Neuronal stem cell (in vitro differentiated cells): ENCODE results near the gene DDX28.

Experiments
- DNase-seq: peaks from one replicate; pipeline ENCODE4 v3.0.0-alpha.2; 2013; ENCODE audit warnings: low spot score
- H2AFZ ChIP-seq: one replicate; pipeline ENCODE4 v1.6.1; 2013; ENCODE audit warnings: mild to moderate bottlenecking, low read length, inconsistent platforms
- H2AK5ac ChIP-seq: 2 replicates; pipeline ENCODE4 v1.6.1; 2013; ENCODE audit warnings: low read depth, mild to moderate bottlenecking, inconsistent platforms, low read length, moderate library complexity, mixed read lengths
- H2BK120ac ChIP-seq: 2 replicates; pipeline ENCODE4 v1.6.1; 2013; ENCODE audit warnings: low read depth, mild to moderate bottlenecking, inconsistent platforms, low read length, moderate library complexity, mixed read lengths
- H2BK12ac ChIP-seq: one replicate; pipeline ENCODE4 v1.6.1; 2013; ENCODE audit warnings: low read length, inconsistent platforms
- H2BK15ac ChIP-seq: 2 replicates; pipeline ENCODE4 v1.6.1; 2013; ENCODE audit warnings: mild to moderate bottlenecking, low read length, inconsistent platforms, mixed read lengths
- H2BK5ac ChIP-seq: one replicate; pipeline ENCODE4 v1.6.1; 2013; ENCODE audit warnings: inconsistent platforms, mild to moderate bottlenecking, low read length, moderate library complexity
- H3K14ac ChIP-seq: one replicate; pipeline ENCODE4 v1.6.1; 2013; ENCODE audit warnings: low read length, inconsistent platforms
- H3K18ac ChIP-seq: 2 replicates; pipeline ENCODE4 v1.6.1; 2013; ENCODE audit warnings: low read length, inconsistent platforms
- H3K23ac ChIP-seq: 2 replicates; pipeline ENCODE4 v1.6.1; 2013; ENCODE audit warnings: low read depth, mild to moderate bottlenecking, mixed read lengths, low read length, inconsistent platforms; ENCODE audit not compliant: poor library complexity
- H3K27ac ChIP-seq: replicated peaks from 3 replicates; pipeline ENCODE4 v1.5.1; 2013; ENCODE audit warnings: low read length, inconsistent platforms
- H3K27me3 ChIP-seq, 3 experiments: 2 replicates each; pipeline ENCODE4 v1.6.1; 2013; ENCODE audit warnings: low read length in 3 of 3, mild to moderate bottlenecking in 2 of 3, inconsistent platforms in 1 of 3, low read depth in 1 of 3, mixed read lengths in 1 of 3, moderate library complexity in 1 of 3; ENCODE audit not compliant: control insufficient read depth in 3 of 3, insufficient read depth in 3 of 3
- H3K36me3 ChIP-seq, 2 donors: replicated peaks in 1 of 2; 2 replicates each; pipeline ENCODE4 v1.6.1; 2013; ENCODE audit warnings: low read length in 2 of 2; ENCODE audit not compliant: control insufficient read depth in 2 of 2, insufficient read depth in 2 of 2
- H3K4ac ChIP-seq: 2 replicates; pipeline ENCODE4 v1.6.1; 2013; ENCODE audit warnings: inconsistent platforms, mild to moderate bottlenecking, low read length, moderate library complexity
- H3K4me1 ChIP-seq, 2 donors: 1 replicate in 1 of 2; 2 replicates in 1 of 2; pipeline ENCODE4 v1.6.1; 2013; ENCODE audit warnings: low read length in 2 of 2, low read depth in 1 of 2; ENCODE audit not compliant: control insufficient read depth in 2 of 2, insufficient read depth in 1 of 2
- H3K4me2 ChIP-seq: one replicate; pipeline ENCODE4 v1.6.1; 2013; ENCODE audit warnings: mild to moderate bottlenecking, low read length, inconsistent platforms; ENCODE audit not compliant: insufficient read depth, poor library complexity, severe bottlenecking
- H3K4me3 ChIP-seq, 2 donors: 2 replicates each; pipeline ENCODE4 v1.5.1; 2013; ENCODE audit warnings: low read length in 2 of 2, mild to moderate bottlenecking in 2 of 2, inconsistent platforms in 1 of 2, moderate library complexity in 1 of 2
- H3K79me1 ChIP-seq: one replicate; pipeline ENCODE4 v1.6.1; 2013; ENCODE audit warnings: low read depth, mild to moderate bottlenecking, inconsistent platforms, low read length, moderate library complexity
- H3K9ac ChIP-seq: one replicate; pipeline ENCODE4 v1.6.1; 2013; ENCODE audit warnings: mild to moderate bottlenecking, low read depth, low read length, inconsistent platforms; ENCODE audit not compliant: poor library complexity
- H3K9me3 ChIP-seq, 2 donors: replicated peaks in 1 of 2; 2 replicates each; pipeline versions ENCODE3 to v1.6.1; 2013; ENCODE audit warnings: low read length in 2 of 2, mild to moderate bottlenecking in 2 of 2, inconsistent platforms in 1 of 2, low read depth in 1 of 2, mixed read lengths in 1 of 2, moderate library complexity in 1 of 2; ENCODE audit not compliant: control insufficient read depth in 2 of 2, insufficient read depth in 1 of 2
- H4K8ac ChIP-seq: one replicate; pipeline ENCODE4 v1.6.1; 2013; ENCODE audit warnings: low read depth, mild to moderate bottlenecking, inconsistent platforms, low read length, moderate library complexity
- H4K91ac ChIP-seq: one replicate; pipeline ENCODE4 v1.6.1; 2013; ENCODE audit warnings: low read length, low read depth, mild to moderate bottlenecking, inconsistent platforms; ENCODE audit not compliant: poor library complexity
- WGBS, 2 donors: extraction: QIAGEN DNeasy Blood & Tissue Kit; methylation state at CpG; one replicate each; pipeline ENCODE4 v1.1.7; 2013; ENCODE audit warnings: missing lambda C conversion rate in 2 of 2, mixed read lengths in 1 of 2; ENCODE audit not compliant: insufficient read length in 2 of 2, insufficient replicate concordance in 1 of 2; ENCODE audit errors: extremely low coverage in 2 of 2; 5-methylcytosine and 5-hydroxymethylcytosine counted together

DDX28 gene

DNA sequence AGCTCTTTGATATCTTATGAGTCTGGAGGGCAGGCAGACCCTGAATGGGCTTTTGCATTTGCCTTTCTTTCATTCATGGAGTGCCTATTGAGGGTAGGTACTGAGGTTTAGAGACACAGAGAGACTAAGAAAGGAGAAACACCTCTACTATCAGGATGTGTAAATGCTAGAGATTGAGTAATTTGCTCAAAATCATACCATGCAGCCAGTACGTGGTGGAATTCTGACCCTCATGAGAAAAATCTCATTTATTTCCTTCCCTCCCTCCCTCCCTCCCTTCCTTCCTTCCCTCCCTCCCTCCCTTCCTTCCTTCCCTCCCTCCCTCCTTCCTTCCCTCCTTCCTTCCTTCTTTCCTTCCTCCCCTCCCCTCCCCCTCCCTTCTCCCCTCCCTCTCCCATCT, 43.7 kb upstream of the DDX28 start:
- H3K14ac ChIP-seq = no peak overlapping the region
- H3K27ac ChIP-seq = no peak overlapping the region

DNA sequence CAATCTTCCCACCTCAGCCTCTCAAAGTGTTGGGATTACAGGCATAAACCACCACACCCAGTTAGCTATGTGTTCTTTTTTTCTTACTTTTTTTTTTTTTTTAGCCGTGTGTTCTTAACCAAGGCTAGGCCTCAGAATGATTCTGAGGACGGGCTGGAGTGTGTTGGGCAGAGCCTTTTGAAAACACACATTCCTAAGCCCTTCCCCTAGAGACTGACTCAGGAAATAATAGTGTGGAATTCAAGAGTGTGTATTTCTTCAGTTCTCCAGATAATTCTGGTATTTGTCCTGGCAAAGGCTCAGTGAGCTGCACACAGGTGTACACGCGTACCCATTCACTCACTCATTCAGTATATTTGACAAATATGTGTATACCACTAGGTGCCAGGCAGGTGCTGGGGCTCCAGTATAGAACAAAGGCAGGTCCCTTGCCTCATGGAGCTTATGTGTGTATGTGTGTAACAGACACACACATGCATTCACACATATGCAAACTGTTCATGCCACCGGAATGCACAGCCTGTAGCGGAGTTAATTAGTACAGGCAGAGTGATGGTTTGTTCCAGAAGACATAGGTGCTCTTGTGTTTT, 42.8 kb upstream of the DDX28 start:
- H4K91ac ChIP-seq = no peak overlapping the region
- no peak overlapping the region for H2BK5ac ChIP-seq
- no peak overlapping the region for H3K18ac ChIP-seq
- no CpG with 5 or more reads among the region's 6 CpGs for WGBS, 2 donors
- no peak for DNase-seq
- H3K27ac ChIP-seq = no peak overlapping the region
- no peak overlapping the region for H2BK12ac ChIP-seq
- H3K4me1 ChIP-seq = peaks cover 0 to 19% of the 10 kb centered on the region in 2 donors
- H3K36me3 ChIP-seq = peaks cover 2 to 59% of the 10 kb centered on the region in 2 donors
- no peak overlapping the region for H3K4me3 ChIP-seq
- H2BK15ac ChIP-seq = no peak overlapping the region
- H3K79me1 ChIP-seq = no peaks in the 10 kb centered on the region
- H2BK120ac ChIP-seq = no peak overlapping the region
- H4K8ac ChIP-seq = no peak overlapping the region
- H3K4ac ChIP-seq = no peak overlapping the region
- H2AK5ac ChIP-seq = no peak overlapping the region
- H2AFZ ChIP-seq = no peak overlapping the region
- H3K4me2 ChIP-seq = no peak overlapping the region
- H3K23ac ChIP-seq = no peak overlapping the region
- no peaks in the 10 kb centered on the region for H3K9me3 ChIP-seq
- H3K27me3 ChIP-seq = no peaks in the 10 kb centered on the region
- H3K14ac ChIP-seq = no peak overlapping the region
- no peak overlapping the region for H3K9ac ChIP-seq

More for the DNA sequence above, 43.7 kb upstream of the DDX28 start:
- Histone ChIP-seq H3K27me3 (no peaks in the 10 kb centered on the region), H3K4me1 (peaks cover 0 to 19% of the 10 kb centered on the region in 2 donors), H3K79me1 (no peaks in the 10 kb centered on the region), H3K23ac (no peak overlapping the region), H3K4me3 (no peak overlapping the region), H2BK12ac (no peak overlapping the region), H2AFZ (no peak overlapping the region), H3K18ac (no peak overlapping the region), H2BK15ac (no peak overlapping the region), H3K36me3 (peaks cover 5 to 59% of the 10 kb centered on the region in 2 donors), H3K4ac (no peak overlapping the region), H4K8ac (no peak overlapping the region), H3K4me2 (no peak overlapping the region), H2BK5ac (no peak overlapping the region), H3K9me3 (no peaks in the 10 kb centered on the region), H2AK5ac (no peak overlapping the region), H4K91ac (no peak overlapping the region), H3K9ac (no peak overlapping the region), H2BK120ac (no peak overlapping the region)
- no CpG with 5 or more reads among the region's 1 CpG for whole genome bisulfite sequencing, 2 donors
- no peak for DNase-seq

GRCh38 chr16:68064791-68065365, 41.8 kb upstream of the DDX28 start:
- Histone ChIP-seq H3K9me3 (no peaks in the 10 kb centered on the region), H3K4me1 (peaks cover 0 to 19% of the 10 kb centered on the region in 2 donors), H3K4ac (no peak overlapping the region), H4K8ac (no peak overlapping the region), H3K79me1 (no peaks in the 10 kb centered on the region), H2AK5ac (no peak overlapping the region), H3K27ac (no peak overlapping the region), H2AFZ (no peak overlapping the region), H3K4me3 (no peak overlapping the region), H4K91ac (no peak overlapping the region), H3K18ac (no peak overlapping the region), H3K36me3 (peaks cover 2 to 58% of the 10 kb centered on the region in 2 donors), H3K9ac (no peak overlapping the region), H3K23ac (no peak overlapping the region), H2BK120ac (no peak overlapping the region), H3K27me3 (no peaks in the 10 kb centered on the region), H2BK15ac (no peak overlapping the region), H3K14ac (no peak overlapping the region), H3K4me2 (no peak overlapping the region), H2BK5ac (no peak overlapping the region), H2BK12ac (no peak overlapping the region)
- no CpG with 5 or more reads among the region's 2 CpGs for WGBS, 2 donors
- no peak for DNase-seq

- Histone ChIP-seq H4K91ac (no peak overlapping the region), H3K18ac (no peak overlapping the region), H2BK120ac (no peak overlapping the region), H3K4me3 (peak overlapping the region in 1 of 2 donors; percentile 20), H3K4me2 (no peak overlapping the region), H2AFZ (no peak overlapping the region), H3K23ac (no peak overlapping the region), H3K9me3 (no peaks in the 10 kb centered on the region), H3K4me1 (peaks cover 0 to 19% of the 10 kb centered on the region in 2 donors), H3K36me3 (peaks cover 4 to 51% of the 10 kb centered on the region in 2 donors), H2BK5ac (no peak overlapping the region), H3K79me1 (no peaks in the 10 kb centered on the region), H4K8ac (no peak overlapping the region), H2AK5ac (no peak overlapping the region), H3K27ac (no peak overlapping the region), H3K9ac (no peak overlapping the region), H2BK12ac (no peak overlapping the region), H3K4ac (no peak overlapping the region), H3K14ac (no peak overlapping the region), H3K27me3 (no peaks in the 10 kb centered on the region), H2BK15ac (no peak overlapping the region)
- no peak for DNase-seq
- whole genome bisulfite sequencing, 2 donors = no CpG with 5 or more reads among the region's 4 CpGs
These were observed 39.9 kb upstream of the DDX28 start for GRCh38 chr16:68062910-68063393.
